ENCODE results near the gene EEFSEC. TPM values are rescaled to one million over a fixed set of nuclear protein-coding genes. Genes with fewer than 3 reads are reported as not detected.

Gene EEFSEC
- total RNA-seq, 1 experiment from 2014 or later, result 9.5 TPM

DNA sequence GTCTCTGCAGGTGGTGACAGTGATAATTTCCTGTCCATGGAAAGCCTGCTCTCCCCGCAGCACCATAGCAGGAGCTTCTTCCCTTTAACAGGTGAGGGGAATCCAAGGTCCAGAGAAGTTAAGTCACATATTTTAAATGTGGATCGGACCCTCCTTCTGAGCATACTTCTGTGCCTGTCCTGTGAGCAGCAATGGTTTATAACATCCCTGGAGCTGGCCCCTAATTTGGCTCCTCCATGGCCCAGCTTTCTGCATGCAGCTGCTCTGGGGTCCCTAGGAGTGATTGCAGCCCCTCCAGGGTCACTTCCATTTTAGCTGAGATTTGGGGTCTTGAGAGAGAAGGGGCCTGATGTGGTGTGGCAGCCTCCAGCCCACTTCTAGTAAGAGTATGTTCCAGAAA, 127.8 kb downstream of the EEFSEC start:
- H3K14ac ChIP-seq (ENCODE audit: insufficient read depth, low read length), result no peak overlapping the region
- H4K8ac ChIP-seq (replicated peaks; ENCODE audit: insufficient read length, low read depth, low read length), result no peak overlapping the region
- peak overlapping the region; percentile 21 to 59; a peak in 4 of 5 replicates for H3K4me3 Mint-ChIP-seq
- no peak overlapping the region for H2BK15ac ChIP-seq (ENCODE audit: low read depth, low read length)
- no peak overlapping the region for H2BK5ac ChIP-seq (ENCODE audit: insufficient read length, low read length)
- no peaks in the 10 kb centered on the region for H3K9me3 ChIP-seq (ENCODE audit: control insufficient read depth, low read depth, low read length)
- H3K56ac ChIP-seq (ENCODE audit: insufficient read length, low read depth, low read length), result no peak overlapping the region
- H2AK5ac ChIP-seq (ENCODE audit: insufficient read length, low read length), result no peak overlapping the region
- H3K9ac ChIP-seq (ENCODE audit: extremely low read depth, insufficient read length, low read length), result no peak overlapping the region
- H3K27me3 Mint-ChIP-seq (ENCODE audit: low read depth), result peaks cover 54% of the 10 kb centered on the region
- peak overlapping the region; percentile 6 for H3K27ac ChIP-seq (ENCODE audit: insufficient read length, low read depth, low read length)
- H3K4me2 ChIP-seq (ENCODE audit: insufficient read depth, insufficient read length, low read length), result peak overlapping the region; percentile 16
- no peak overlapping the region for H2AFZ ChIP-seq (ENCODE audit: low read length)
- H3K4ac ChIP-seq (ENCODE audit: low read depth, low read length), result no peak overlapping the region
- no peak overlapping the region for H3K18ac ChIP-seq (ENCODE audit: insufficient read length, low read depth, low read length)
- H3T11ph ChIP-seq (ENCODE audit: low read length), result no peak overlapping the region
- H4K91ac ChIP-seq (ENCODE audit: insufficient read length, low read depth, low read length), result no peak overlapping the region
- no peak overlapping the region for H2BK120ac ChIP-seq (ENCODE audit: low read depth, low read length, poor library complexity, severe bottlenecking)
- no peaks in the 10 kb centered on the region for H3K79me1 ChIP-seq (ENCODE audit: insufficient read depth, low read depth, low read length, poor library complexity, severe bottlenecking)
- TF ChIP-seq, protein P1, sequence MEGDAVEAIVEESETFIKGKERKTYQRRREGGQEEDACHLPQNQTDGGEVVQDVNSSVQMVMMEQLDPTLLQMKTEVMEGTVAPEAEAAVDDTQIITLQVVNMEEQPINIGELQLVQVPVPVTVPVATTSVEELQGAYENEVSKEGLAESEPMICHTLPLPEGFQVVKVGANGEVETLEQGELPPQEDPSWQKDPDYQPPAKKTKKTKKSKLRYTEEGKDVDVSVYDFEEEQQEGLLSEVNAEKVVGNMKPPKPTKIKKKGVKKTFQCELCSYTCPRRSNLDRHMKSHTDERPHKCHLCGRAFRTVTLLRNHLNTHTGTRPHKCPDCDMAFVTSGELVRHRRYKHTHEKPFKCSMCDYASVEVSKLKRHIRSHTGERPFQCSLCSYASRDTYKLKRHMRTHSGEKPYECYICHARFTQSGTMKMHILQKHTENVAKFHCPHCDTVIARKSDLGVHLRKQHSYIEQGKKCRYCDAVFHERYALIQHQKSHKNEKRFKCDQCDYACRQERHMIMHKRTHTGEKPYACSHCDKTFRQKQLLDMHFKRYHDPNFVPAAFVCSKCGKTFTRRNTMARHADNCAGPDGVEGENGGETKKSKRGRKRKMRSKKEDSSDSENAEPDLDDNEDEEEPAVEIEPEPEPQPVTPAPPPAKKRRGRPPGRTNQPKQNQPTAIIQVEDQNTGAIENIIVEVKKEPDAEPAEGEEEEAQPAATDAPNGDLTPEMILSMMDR (conservative IDR thresholded peaks at IDR 0.05), result no peak
- H3K27ac Mint-ChIP-seq, result peak overlapping the region; percentile 50 to 88 (median 81); a peak in 3 of 7 replicates
- no CpG with 5 or more reads among the region's 2 CpGs for WGBS (ENCODE audit: extremely low coverage, insufficient read length, low lambda C conversion rate)
- no peaks in the 10 kb centered on the region for H3K9me3 Mint-ChIP-seq
- no peaks in the 10 kb centered on the region for H3K27me3 ChIP-seq (ENCODE audit: insufficient read depth, low read length)
- H3K23me2 ChIP-seq (ENCODE audit: insufficient read length, low read depth, low read length, poor library complexity, severe bottlenecking), result no peaks in the 10 kb centered on the region
- H4K5ac ChIP-seq (ENCODE audit: insufficient read length, low read depth, low read length), result no peak overlapping the region
- peaks cover 0 to 6% (median 4%) of the 10 kb centered on the region in 3 experiments; a peak in 3 of 7 replicates for H3K36me3 Mint-ChIP-seq (ENCODE audit: insufficient read depth in 1 of 3, low read depth in 3 of 3)
- no peak overlapping the region for H3K23ac ChIP-seq (ENCODE audit: insufficient read length, low read depth, low read length)
- H3K4me1 Mint-ChIP-seq, result peaks cover 78 to 79% of the 10 kb centered on the region in 2 experiments
- no peaks in the 10 kb centered on the region for H3K79me2 ChIP-seq (ENCODE audit: insufficient read depth, low read length)
- DNase-seq, result no peak
- H2BK12ac ChIP-seq (ENCODE audit: insufficient read length, low read depth, low read length), result no peak overlapping the region
- no peaks in the 10 kb centered on the region for H4K20me1 ChIP-seq (ENCODE audit: control insufficient read depth, insufficient read depth, insufficient read length)
- peaks cover 22% of the 10 kb centered on the region; the same call in 1 of the 2 replicates for H3K4me1 ChIP-seq (ENCODE audit: insufficient read depth, low read length)
- no peak overlapping the region for H2BK20ac ChIP-seq (ENCODE audit: low read depth, low read length, poor library complexity, severe bottlenecking)
